Measurements from ENCODE around the gene SOBP.

Gene SOBP

GRCh38 chr6:107642861-107643328, 153.0 kb downstream of the SOBP start:
- CTCF ChIA-PET = interaction anchor here (0.9 to 2.7 kb wide), 11 partner anchors 9 to 1798 kb away, joined by 3 to 9 read pairs (median 4); partner anchors contain the start of genes PPIL6 and SMPD2
- DNase-seq (ENCODE audit: extremely low spot score) = no peak

GRCh38 chr6:107644513-107644912, 154.6 kb downstream of the SOBP start:
- no peak for TF ChIP-seq CTCF (IDR thresholded peaks at IDR 0.05; ENCODE audit: control extremely low read depth, extremely low read depth, low read depth, missing control alignments)
- DNase-seq (ENCODE audit: extremely low spot score) = no peak
- ChIA-PET POLR2A (no interaction called here), CTCF (interaction anchor here (0.9 to 2.7 kb wide), 5 partner anchors 9 to 59 kb away, joined by 3 to 9 read pairs (median 4); no protein-coding TSS in a partner anchor)

More at GRCh38 chr6:107642861-107643328, 153.0 kb downstream of the SOBP start:
- POLR2A ChIA-PET = no interaction called here
- TF ChIP-seq CTCF (IDR thresholded peaks at IDR 0.05; ENCODE audit: control extremely low read depth, extremely low read depth, low read depth, missing control alignments) = no peak

- CTCF ChIA-PET = interaction anchor here (1.2 to 1.7 kb wide), 2 partner anchors 17 to 29 kb away, joined by 3 to 5 read pairs; no protein-coding TSS in a partner anchor
- POLR2A ChIA-PET = no interaction called here
These were observed 155.8 kb downstream of the SOBP start for GRCh38 chr6:107645740-107646139.

GRCh38 chr6:107646176-107646575, 156.3 kb downstream of the SOBP start:
- TF ChIP-seq CTCF (IDR thresholded peaks at IDR 0.05; ENCODE audit: control extremely low read depth, extremely low read depth, low read depth, missing control alignments) = no peak
- ChIA-PET POLR2A (no interaction called here), CTCF (interaction anchor here (1.7 kb wide), 1 partner anchor 17 kb away, joined by 5 read pairs; no protein-coding TSS in a partner anchor)
- no peak for DNase-seq (ENCODE audit: extremely low spot score)

More at GRCh38 chr6:107645740-107646139, 155.8 kb downstream of the SOBP start:
- no peak for DNase-seq (ENCODE audit: extremely low spot score)
- no peak for TF ChIP-seq CTCF (IDR thresholded peaks at IDR 0.05; ENCODE audit: control extremely low read depth, extremely low read depth, low read depth, missing control alignments)

GRCh38 chr6:107646776-107647438, 157.0 kb downstream of the SOBP start:
- TF ChIP-seq CTCF (IDR thresholded peaks at IDR 0.05; ENCODE audit: control extremely low read depth, extremely low read depth, low read depth, missing control alignments) = no peak
- CTCF ChIA-PET = interaction anchor here (1.7 kb wide), 1 partner anchor 18 kb away, joined by 5 read pairs; no protein-coding TSS in a partner anchor
- no peak for DNase-seq (ENCODE audit: extremely low spot score)
- POLR2A ChIA-PET = no interaction called here

- ChIA-PET POLR2A (no interaction called here), CTCF (interaction anchor here (1.5 kb wide), 1 partner anchor 10 kb away, joined by 4 read pairs; no protein-coding TSS in a partner anchor)
- no peak for DNase-seq (ENCODE audit: extremely low spot score)
- no peak for TF ChIP-seq CTCF (IDR thresholded peaks at IDR 0.05; ENCODE audit: control extremely low read depth, extremely low read depth, low read depth, missing control alignments)
These were observed 157.6 kb downstream of the SOBP start for GRCh38 chr6:107647439-107647948.

Data from GM10248 (cell line).